Measurements from ENCODE around the gene ZNF583.

ZNF583 gene

GRCh38 chr19:56403764-56404704, at the start of gene ZNF583:
ZNF583 (plus strand) TSS chr19:56404332; CDS start chr19:56407115, 2,783 bp downstream.
- DNase-seq: peak; percentile 75

GRCh38 chr19:56355517-56355916, 48.6 kb upstream of the ZNF583 start:
- DNase-seq: no peak

- no peak for DNase-seq
Observed at GRCh38 chr19:56356944-56357343, 47.2 kb upstream of the ZNF583 start.

- DNase-seq: no peak
Observed at GRCh38 chr19:56360841-56361240, 43.3 kb upstream of the ZNF583 start.

GRCh38 chr19:56367829-56368711, 36.1 kb upstream of the ZNF583 start:
- DNase-seq: peak; percentile 82

GRCh38 chr19:56369886-56370676, 34.1 kb upstream of the ZNF583 start:
- no peak for DNase-seq

GRCh38 chr19:56372281-56372680, 31.9 kb upstream of the ZNF583 start:
- no peak for DNase-seq

GRCh38 chr19:56377105-56377924, 26.8 kb upstream of the ZNF583 start:
- DNase-seq: no peak

- DNase-seq: no peak
Observed at GRCh38 chr19:56383826-56384605, 20.1 kb upstream of the ZNF583 start.

- peak; percentile 85 for DNase-seq
Observed at GRCh38 chr19:56393119-56394012, 10.8 kb upstream of the ZNF583 start, which contains the start of gene ZNF582. ZNF582 (minus strand) TSS chr19:56393534; CDS start chr19:56391752, 1,782 bp downstream.

- DNase-seq: no peak
Observed at GRCh38 chr19:56398809-56399208, 5.3 kb upstream of the ZNF583 start.

- no peak for DNase-seq
Observed at GRCh38 chr19:56400485-56400884, 3.6 kb upstream of the ZNF583 start.

- no peak for DNase-seq
Observed at GRCh38 chr19:56403261-56403660, 871 bp upstream of the ZNF583 start.

- DNase-seq: no peak
Observed at GRCh38 chr19:56404705-56405056, 549 bp downstream of the ZNF583 start.

- no peak for DNase-seq
Observed at GRCh38 chr19:56405062-56405461, 930 bp downstream of the ZNF583 start.

GRCh38 chr19:56423276-56423984, 19.3 kb downstream of the ZNF583 start:
- DNase-seq: no peak

- no peak for DNase-seq
Observed at GRCh38 chr19:56423985-56424353, 19.8 kb downstream of the ZNF583 start.

GRCh38 chr19:56441206-56441792, 37.2 kb downstream of the ZNF583 start:
- no peak for DNase-seq

GRCh38 chr19:56474308-56474707, 70.2 kb downstream of the ZNF583 start:
- no peak for DNase-seq
